Lung (tissue), 12 donors: ENCODE measurements around the gene UGT1A3. TPM values are rescaled to one million over a fixed set of nuclear protein-coding genes. Genes with fewer than 3 reads are reported as not detected.
A peak's percentile ranks its signal among the peaks of the same experiment; 100 is the strongest.

Experiments used
- ATAC-seq: fragments of 200-7000 bp; cut with Tn5 transposase; one replicate; pipeline ENCODE4 v1.9.1; 2020; ENCODE audit warnings: moderate number of reproducible peaks; ENCODE audit not compliant: insufficient read depth, low FRiP score
- DNase-seq, 3 donors: peaks; one replicate each; pipeline ENCODE4 v3.0.0-alpha.2; 2013 to 2017
- H3K27ac ChIP-seq, 2 donors: one replicate each; pipeline ENCODE4 v1.5.1; 2013; ENCODE audit warnings: mild to moderate bottlenecking in 2 of 2, moderate library complexity in 2 of 2, control low read depth in 1 of 2, inconsistent platforms in 1 of 2, low read depth in 1 of 2, low read length in 1 of 2
- H3K27me3 ChIP-seq, 3 donors: one replicate each; pipeline ENCODE4 v1.5.1; 2013; ENCODE audit warnings: low read length in 2 of 3; ENCODE audit not compliant: control insufficient read depth in 3 of 3, insufficient read depth in 3 of 3
- H3K36me3 ChIP-seq, 4 donors: one replicate each; pipeline ENCODE4 v1.5.1; 2013; ENCODE audit warnings: low read length in 4 of 4, mild to moderate bottlenecking in 1 of 4, moderate library complexity in 1 of 4; ENCODE audit not compliant: control insufficient read depth in 4 of 4, insufficient read depth in 4 of 4
- H3K4me1 ChIP-seq, 5 donors: one replicate each; pipeline ENCODE4 v1.5.1; 2013; ENCODE audit warnings: low read length in 5 of 5, mild to moderate bottlenecking in 2 of 5, moderate library complexity in 1 of 5; ENCODE audit not compliant: control insufficient read depth in 5 of 5, insufficient read depth in 5 of 5
- H3K4me3 ChIP-seq: one replicate; pipeline ENCODE4 v1.5.1; 2013; ENCODE audit warnings: mild to moderate bottlenecking, control low read depth, moderate library complexity
- H3K9ac ChIP-seq, 2 donors: one replicate each; pipeline ENCODE4 v1.5.1; 2013; ENCODE audit warnings: low read length in 2 of 2, control low read depth in 1 of 2; ENCODE audit not compliant: insufficient read depth in 1 of 2
- H3K9me3 ChIP-seq, 4 donors: one replicate each; pipeline ENCODE4 v1.5.1; 2013; ENCODE audit warnings: low read length in 3 of 4, mild to moderate bottlenecking in 1 of 4, moderate library complexity in 1 of 4; ENCODE audit not compliant: control insufficient read depth in 4 of 4, insufficient read depth in 3 of 4
- WGBS, 2 donors: extraction: QIAGEN DNeasy Blood & Tissue Kit; methylation state at CpG; one replicate each; pipeline ENCODE4 v1.1.7; 2013; 5-methylcytosine and 5-hydroxymethylcytosine counted together
- polyA plus RNA-seq, 2 donors: library from polyadenylated mRNA; stranded (reverse); fragments of 200-250 nt; gene quantifications; one replicate each; pipeline ENCODE4 v1.2.1, GENCODE V29; 2013
- total RNA-seq, 2 donors: library from RNA; depleted of rRNA in 1 of 2; stranded (reverse); fragments of >200 nt in 1 of 2; gene quantifications; one replicate each; pipeline ENCODE4 v1.2.1, GENCODE V29; 2014 to 2021
- TF ChIP-seq, protein P1 (sequence below): IDR thresholded peaks from 2 replicates; pipeline ENCODE4 v1.5.1; 2012; ENCODE audit warnings: mild to moderate bottlenecking; ENCODE audit errors: control extremely low read depth, extremely low read depth
- donor health status: control.
- donor health status: control.
- donor health status: Bipolar disorder and iron deficiency.
- donor health status: healthy.
- donor health status: DM: yes; HTN: yes; CAD: no.

Gene UGT1A3
- total and polyA plus RNA-seq, 4 donors: not detected

DNA sequence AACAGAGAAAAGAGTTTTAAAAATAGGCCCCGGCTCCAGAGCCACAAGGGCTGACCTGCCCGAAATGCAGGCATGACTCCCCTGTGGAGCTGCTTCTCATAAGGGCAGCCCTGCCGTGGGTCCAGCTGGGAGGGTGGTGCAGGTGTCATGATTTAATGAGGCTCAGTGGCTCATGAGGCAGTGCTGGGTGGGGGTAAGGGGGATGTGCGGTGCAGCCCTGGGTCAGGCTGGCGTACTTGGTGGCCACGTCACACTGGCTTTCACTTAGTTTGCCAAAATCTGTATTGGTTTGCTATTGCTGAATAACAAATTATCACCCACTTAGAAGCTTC lies 91.9 kb downstream of the UGT1A3 start:
- TF ChIP-seq, protein P1, sequence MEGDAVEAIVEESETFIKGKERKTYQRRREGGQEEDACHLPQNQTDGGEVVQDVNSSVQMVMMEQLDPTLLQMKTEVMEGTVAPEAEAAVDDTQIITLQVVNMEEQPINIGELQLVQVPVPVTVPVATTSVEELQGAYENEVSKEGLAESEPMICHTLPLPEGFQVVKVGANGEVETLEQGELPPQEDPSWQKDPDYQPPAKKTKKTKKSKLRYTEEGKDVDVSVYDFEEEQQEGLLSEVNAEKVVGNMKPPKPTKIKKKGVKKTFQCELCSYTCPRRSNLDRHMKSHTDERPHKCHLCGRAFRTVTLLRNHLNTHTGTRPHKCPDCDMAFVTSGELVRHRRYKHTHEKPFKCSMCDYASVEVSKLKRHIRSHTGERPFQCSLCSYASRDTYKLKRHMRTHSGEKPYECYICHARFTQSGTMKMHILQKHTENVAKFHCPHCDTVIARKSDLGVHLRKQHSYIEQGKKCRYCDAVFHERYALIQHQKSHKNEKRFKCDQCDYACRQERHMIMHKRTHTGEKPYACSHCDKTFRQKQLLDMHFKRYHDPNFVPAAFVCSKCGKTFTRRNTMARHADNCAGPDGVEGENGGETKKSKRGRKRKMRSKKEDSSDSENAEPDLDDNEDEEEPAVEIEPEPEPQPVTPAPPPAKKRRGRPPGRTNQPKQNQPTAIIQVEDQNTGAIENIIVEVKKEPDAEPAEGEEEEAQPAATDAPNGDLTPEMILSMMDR: no peak
- DNase-seq: no peak

DNA sequence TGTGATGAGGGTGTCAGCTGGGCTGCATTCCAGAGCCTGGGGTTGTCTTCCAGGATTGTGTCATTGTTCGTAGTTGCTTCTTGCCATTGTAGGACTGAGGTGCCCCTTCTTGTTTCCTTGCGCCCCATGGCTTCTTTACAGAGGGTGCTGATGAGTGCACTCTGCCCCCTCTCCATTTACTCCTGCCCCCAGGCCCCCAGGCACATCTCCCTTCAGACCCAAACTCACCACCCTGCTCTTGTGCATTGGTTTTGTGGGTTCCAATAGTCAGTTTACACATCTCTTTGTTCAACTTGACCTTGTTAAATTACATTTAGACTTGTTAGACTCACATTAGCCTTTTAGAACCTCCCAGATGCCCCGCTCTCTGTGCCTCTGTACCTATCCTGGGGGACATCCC lies 92.4 kb downstream of the UGT1A3 start:
- Histone ChIP-seq H3K27me3 (no peaks in the 10 kb centered on the region), H3K4me3 (no peak overlapping the region), H3K9me3 (peaks cover 0 to 2% (median 0%) of the 10 kb centered on the region in 4 donors), H3K27ac (no peak overlapping the region), H3K4me1 (no peaks in the 10 kb centered on the region), H3K36me3 (no peaks in the 10 kb centered on the region), H3K9ac (no peak overlapping the region)
- ATAC-seq (no peak), DNase-seq (no peak)
- TF ChIP-seq, protein P1: no peak
- WGBS, 2 donors: 92 to 98% methylated on average over 3 of the region's 3 CpGs

More for the DNA sequence above, 91.9 kb downstream of the UGT1A3 start:
- Histone ChIP-seq H3K27ac (no peak overlapping the region), H3K4me3 (no peak overlapping the region), H3K4me1 (no peaks in the 10 kb centered on the region), H3K9me3 (peaks cover 0 to 2% (median 0%) of the 10 kb centered on the region in 4 donors), H3K9ac (no peak overlapping the region), H3K27me3 (no peaks in the 10 kb centered on the region), H3K36me3 (no peaks in the 10 kb centered on the region)
- 85 to 90% methylated on average over 6 of the region's 6 CpGs for WGBS, 2 donors
- ATAC-seq: no peak

DNA sequence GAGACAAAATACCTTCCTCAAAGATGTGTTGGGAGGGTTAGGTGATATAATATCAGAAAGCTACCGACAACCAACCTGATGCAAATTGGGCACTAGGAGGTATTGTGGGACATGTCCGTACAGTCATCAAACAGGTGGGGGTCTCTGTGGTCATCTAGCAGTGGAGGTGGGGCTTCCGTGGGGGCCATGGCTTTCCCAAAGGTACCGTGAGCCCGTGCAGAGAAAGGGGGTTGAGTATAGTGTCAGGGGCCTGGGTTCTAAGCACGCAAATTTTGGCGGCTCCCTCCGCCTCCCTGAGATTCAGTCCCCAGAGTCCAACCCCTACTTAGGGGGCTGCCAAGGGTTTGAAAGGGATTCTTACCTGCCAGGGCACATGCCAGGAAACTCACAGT lies 92.9 kb downstream of the UGT1A3 start:
- Histone ChIP-seq H3K9ac (no peak overlapping the region), H3K27ac (no peak overlapping the region), H3K4me1 (no peaks in the 10 kb centered on the region), H3K27me3 (no peaks in the 10 kb centered on the region), H3K36me3 (no peaks in the 10 kb centered on the region), H3K4me3 (no peak overlapping the region), H3K9me3 (peaks cover 0 to 2% (median 0%) of the 10 kb centered on the region in 4 donors)
- no peak for DNase-seq
- TF ChIP-seq, protein P1: no peak
- ATAC-seq: no peak
- 92 to 95% methylated on average over 8 of the region's 8 CpGs for WGBS, 2 donors

DNA sequence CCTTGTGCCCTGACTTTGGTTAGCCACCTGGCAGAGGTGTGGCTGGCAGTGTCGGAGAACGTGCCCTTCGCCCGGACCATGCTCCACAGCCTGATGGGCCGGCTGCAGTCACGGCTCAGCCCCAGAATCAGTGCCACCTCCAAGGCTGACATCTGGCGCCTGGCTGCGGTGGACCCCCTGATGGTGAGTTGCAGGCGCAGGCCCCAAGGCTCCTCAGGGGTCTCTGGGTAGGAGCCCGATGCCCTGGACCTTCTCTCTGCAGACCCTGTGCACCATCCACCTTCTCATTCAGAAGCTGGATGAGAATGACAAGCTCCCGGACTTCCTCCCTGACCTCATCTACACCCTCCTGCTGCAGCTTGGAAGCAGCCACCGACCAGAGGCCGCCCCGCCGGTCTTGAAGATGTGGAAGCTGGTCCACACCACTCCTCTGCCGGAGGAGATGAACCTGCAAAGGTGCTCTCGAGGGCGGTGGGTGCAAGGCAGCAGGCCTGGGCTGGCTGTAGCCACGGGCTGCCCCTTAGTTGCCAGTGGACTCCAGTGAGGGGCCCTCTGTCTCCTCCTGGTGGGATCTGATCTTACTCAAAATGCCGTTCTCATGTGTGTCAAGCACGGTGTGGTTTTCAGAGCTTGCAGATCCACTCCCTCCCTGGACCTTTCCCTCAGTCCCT lies 93.4 kb downstream of the UGT1A3 start:
- TF ChIP-seq, protein P1: no peak
- peak in 1 of 3 donors; percentile 1 for DNase-seq
- ATAC-seq: no peak
- no peaks in the 10 kb centered on the region for H3K4me1 ChIP-seq
- H3K9ac ChIP-seq: no peak overlapping the region
- no peaks in the 10 kb centered on the region for H3K27me3 ChIP-seq
- WGBS, 2 donors: 89 to 91% methylated on average over 21 of the region's 21 CpGs
- H3K36me3 ChIP-seq: no peaks in the 10 kb centered on the region
- no peak overlapping the region for H3K27ac ChIP-seq
- H3K9me3 ChIP-seq: peaks cover 0 to 2% (median 0%) of the 10 kb centered on the region in 4 donors
- H3K4me3 ChIP-seq: no peak overlapping the region
